Ectodermal cell (in vitro differentiated cells): ENCODE measurements around the gene NTM.

Experiments
- H3K27ac ChIP-seq: 2 replicates; pipeline ENCODE4 v1.7.0; 2013; ENCODE audit warnings: mild to moderate bottlenecking, low read depth, low read length; ENCODE audit not compliant: insufficient read depth, poor library complexity, severe bottlenecking
- H3K27me3 ChIP-seq: 2 replicates; pipeline ENCODE4 v1.7.0; 2013; ENCODE audit warnings: mild to moderate bottlenecking, low read length; ENCODE audit not compliant: insufficient read depth, control insufficient read depth, poor library complexity, severe bottlenecking
- H3K36me3 ChIP-seq: one replicate; pipeline ENCODE4 v1.7.0; 2013; ENCODE audit warnings: low read length; ENCODE audit not compliant: control insufficient read depth, insufficient read depth
- H3K4me1 ChIP-seq: one replicate; pipeline ENCODE4 v1.7.0; 2013; ENCODE audit warnings: low read length; ENCODE audit not compliant: control insufficient read depth, insufficient read depth
- H3K4me3 ChIP-seq: 2 replicates; pipeline ENCODE4 v1.7.0; 2013; ENCODE audit warnings: low read depth, low read length, control low read depth; ENCODE audit not compliant: insufficient read depth
- H3K9me3 ChIP-seq: 2 replicates; pipeline ENCODE4 v1.7.0; 2013; ENCODE audit warnings: mild to moderate bottlenecking, low read length, moderate library complexity; ENCODE audit not compliant: control insufficient read depth
- WGBS, 2 experiments: methylation state at CpG; one replicate each; pipeline ENCODE4 v1.1.7; 2013; ENCODE audit warnings: missing lambda C conversion rate in 2 of 2; 5-methylcytosine and 5-hydroxymethylcytosine counted together

Gene NTM

DNA sequence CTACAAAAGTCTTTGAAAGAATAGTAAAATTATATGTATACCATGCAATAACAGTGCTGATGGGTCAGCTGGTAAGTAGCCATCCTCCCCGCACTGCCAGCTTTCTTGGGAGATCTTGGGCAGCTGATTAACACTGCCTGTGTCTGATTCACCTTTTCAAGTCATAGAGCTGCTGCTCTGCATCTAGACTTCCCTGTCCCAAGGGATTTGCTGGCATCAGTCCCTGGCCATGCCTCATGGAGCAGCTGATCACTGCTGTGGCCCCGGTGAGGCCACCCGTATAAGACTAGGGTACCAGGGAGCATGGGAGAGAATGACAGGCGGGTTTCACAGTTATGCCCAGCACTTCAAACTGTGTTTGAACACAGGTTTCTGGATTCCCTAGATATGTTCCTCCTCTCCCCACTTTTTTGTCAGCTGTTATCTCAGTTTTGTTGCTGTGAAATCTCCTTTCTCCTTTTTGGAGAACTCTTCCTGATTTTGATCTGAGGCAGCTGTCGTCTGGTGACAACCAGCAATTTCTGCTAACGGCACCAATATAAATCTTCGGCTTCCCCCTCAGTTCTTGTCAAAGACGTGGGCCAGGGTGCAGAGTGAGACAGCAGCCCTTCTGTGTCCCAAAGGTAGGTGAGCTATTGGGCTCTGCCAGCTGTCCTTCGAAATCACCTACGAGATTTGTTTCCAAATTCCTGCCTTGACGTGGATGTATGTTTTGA is 438.9 kb downstream of the NTM start:
- H3K27me3 ChIP-seq, result no peaks in the 10 kb centered on the region
- WGBS, 2 experiments, result 88 to 92% methylated on average over 11 of the region's 11 CpGs

DNA sequence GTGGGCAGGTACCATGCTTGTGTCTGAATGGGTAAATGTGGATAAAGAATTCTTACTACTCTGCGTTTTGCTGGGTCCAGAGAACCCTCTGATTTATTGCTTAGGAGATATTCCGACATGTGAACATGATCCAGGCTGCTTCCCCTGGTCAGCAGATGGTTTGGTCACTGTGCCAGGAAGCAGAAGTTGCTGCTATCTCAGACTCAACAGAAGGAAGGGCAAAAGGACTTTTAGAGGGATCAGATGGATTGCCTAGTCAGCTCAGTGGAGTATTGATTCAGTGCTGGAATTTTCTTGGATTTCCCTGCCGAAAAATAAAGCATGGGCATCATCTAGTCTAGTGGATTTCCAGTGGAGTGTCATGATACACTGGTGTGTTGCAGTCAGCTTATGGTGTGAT is 440.1 kb downstream of the NTM start:
- H3K27ac ChIP-seq, result no peak overlapping the region
- H3K4me1 ChIP-seq, result no peaks in the 10 kb centered on the region
- no peaks in the 10 kb centered on the region for H3K27me3 ChIP-seq
- H3K9me3 ChIP-seq, result no peaks in the 10 kb centered on the region
- 94 to 95% methylated on average over 3 of the region's 3 CpGs for WGBS, 2 experiments
- no peak overlapping the region for H3K4me3 ChIP-seq
- no peaks in the 10 kb centered on the region for H3K36me3 ChIP-seq

More for the DNA sequence above, 438.9 kb downstream of the NTM start:
- Histone ChIP-seq H3K36me3 (no peaks in the 10 kb centered on the region), H3K4me1 (no peaks in the 10 kb centered on the region), H3K9me3 (no peaks in the 10 kb centered on the region), H3K27ac (no peak overlapping the region), H3K4me3 (no peak overlapping the region)

DNA sequence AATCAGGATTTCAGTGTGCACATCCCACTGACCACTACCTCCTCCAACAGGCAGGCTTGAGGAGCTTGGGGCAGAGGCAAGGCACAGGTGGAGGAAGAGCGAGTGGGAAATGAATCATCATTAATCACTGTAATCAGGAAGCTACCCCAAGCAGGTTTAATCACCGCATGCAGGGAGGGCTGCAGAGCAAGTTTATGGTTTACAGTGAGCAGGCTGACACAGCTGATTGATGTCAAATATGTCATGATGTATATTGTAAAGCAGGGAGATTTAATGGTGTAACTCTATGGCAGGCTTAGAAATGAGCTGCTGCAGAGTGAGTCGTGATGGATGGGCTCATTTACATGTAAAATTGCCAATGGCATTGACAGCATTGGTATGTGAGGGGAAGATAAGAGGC is 441.0 kb downstream of the NTM start:
- Histone ChIP-seq H3K36me3 (no peaks in the 10 kb centered on the region), H3K4me3 (no peak overlapping the region), H3K27ac (no peak overlapping the region), H3K27me3 (no peaks in the 10 kb centered on the region), H3K9me3 (no peaks in the 10 kb centered on the region), H3K4me1 (no peaks in the 10 kb centered on the region)
- 81 to 85% methylated on average over 3 of the region's 3 CpGs for WGBS, 2 experiments

DNA sequence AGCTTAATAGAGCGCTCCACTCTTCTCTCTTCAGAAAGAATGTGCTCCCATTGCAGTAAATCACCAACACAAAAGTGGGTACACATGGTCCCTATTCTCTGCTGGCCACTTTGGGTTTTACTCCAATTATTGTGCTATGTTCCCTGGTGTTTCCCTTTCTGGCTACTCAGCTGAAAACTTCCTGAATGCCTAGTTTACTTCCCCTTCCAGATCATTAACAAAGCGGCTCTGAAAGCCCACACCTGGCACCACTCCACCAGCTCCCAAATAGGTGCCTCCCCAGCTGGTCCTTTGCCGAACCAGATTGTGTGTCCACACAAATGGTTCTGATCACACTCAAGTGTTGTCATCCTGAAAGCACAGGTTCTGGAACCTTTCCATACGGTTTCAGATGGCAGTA is 443.7 kb downstream of the NTM start:
- Histone ChIP-seq H3K9me3 (no peaks in the 10 kb centered on the region), H3K36me3 (no peaks in the 10 kb centered on the region), H3K4me3 (no peak overlapping the region), H3K27me3 (no peaks in the 10 kb centered on the region), H3K4me1 (no peaks in the 10 kb centered on the region), H3K27ac (no peak overlapping the region)
- 89 to 91% methylated on average over 4 of the region's 4 CpGs for WGBS, 2 experiments

DNA sequence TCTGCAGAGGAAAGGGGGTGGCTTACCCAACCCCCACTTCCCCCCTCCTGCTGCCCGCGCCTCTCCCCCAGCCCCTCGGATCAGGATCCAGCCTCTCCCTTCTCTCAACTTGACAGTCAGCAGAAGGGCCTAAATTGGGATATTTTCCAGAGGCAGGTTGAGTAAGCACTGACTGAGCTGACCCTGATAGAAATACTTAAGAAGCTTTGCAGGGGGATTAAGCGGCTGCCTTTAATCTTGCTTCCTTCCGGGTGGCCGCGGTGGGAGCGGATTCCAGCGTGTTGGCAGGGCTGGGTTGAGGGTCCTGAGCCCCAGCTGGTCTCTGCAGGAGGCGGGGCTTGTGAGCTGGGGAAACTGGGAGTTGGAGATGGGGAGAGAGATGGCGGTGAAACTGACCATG is 445.2 kb downstream of the NTM start:
- 40 to 52% methylated on average over 8 to 11 of the region's 11 CpGs for WGBS, 2 experiments
- H3K4me1 ChIP-seq, result peaks cover 4% of the 10 kb centered on the region
- H3K27ac ChIP-seq, result no peak overlapping the region
- no peaks in the 10 kb centered on the region for H3K27me3 ChIP-seq
- no peak overlapping the region for H3K4me3 ChIP-seq
- no peaks in the 10 kb centered on the region for H3K36me3 ChIP-seq
- H3K9me3 ChIP-seq, result no peaks in the 10 kb centered on the region

DNA sequence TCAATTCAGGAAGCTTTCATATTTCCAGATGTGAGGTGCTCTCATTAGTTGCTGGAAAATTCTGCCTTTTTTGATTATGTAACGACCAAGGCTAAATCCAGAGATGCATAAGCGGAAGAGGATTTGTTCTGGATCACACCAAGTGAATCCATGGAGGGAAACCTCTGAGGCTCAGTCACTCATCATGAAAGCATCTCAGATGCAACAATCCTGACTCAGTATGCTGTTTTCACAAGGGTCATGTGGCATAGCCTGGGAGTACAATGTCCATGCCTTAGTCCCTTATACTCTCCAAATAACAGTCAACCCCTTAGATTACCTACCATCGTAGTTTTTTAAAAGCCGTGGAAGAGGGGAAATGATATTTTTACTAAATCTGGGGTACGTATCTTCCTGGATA is 445.6 kb downstream of the NTM start:
- no peaks in the 10 kb centered on the region for H3K9me3 ChIP-seq
- WGBS, 2 experiments, result 97 to 99% methylated on average over 4 to 5 of the region's 5 CpGs
- H3K4me3 ChIP-seq, result no peak overlapping the region
- no peaks in the 10 kb centered on the region for H3K27me3 ChIP-seq
- H3K36me3 ChIP-seq, result no peaks in the 10 kb centered on the region
- H3K4me1 ChIP-seq, result peaks cover 4% of the 10 kb centered on the region
- no peak overlapping the region for H3K27ac ChIP-seq

DNA sequence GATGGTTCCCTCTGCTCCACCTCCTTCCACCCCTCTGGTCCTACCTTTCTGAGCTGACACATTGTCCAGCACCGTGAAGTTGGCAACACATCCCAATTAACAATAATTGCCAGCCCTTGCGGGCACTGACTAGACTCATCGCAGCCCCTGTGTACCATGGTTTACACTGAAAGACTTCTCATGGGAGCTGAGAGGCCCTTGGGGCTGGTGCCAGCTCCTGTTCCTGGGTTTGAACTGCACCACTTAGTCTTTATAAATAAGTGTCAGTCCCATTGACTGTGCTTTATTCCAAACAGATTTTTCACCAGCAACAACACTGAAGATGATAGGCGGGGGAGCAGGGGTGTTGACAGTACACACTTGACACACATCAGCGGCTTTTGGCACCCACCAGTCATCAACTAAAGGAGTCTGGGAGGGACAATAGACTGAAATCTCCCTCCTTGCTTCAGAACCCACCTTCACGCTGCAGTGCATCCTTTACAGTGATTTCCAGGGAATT is 447.3 kb downstream of the NTM start:
- 93 to 96% methylated on average over 6 of the region's 6 CpGs for WGBS, 2 experiments
- H3K27me3 ChIP-seq, result no peaks in the 10 kb centered on the region
- no peak overlapping the region for H3K27ac ChIP-seq
- H3K9me3 ChIP-seq, result no peaks in the 10 kb centered on the region
- H3K4me1 ChIP-seq, result peaks cover 8% of the 10 kb centered on the region
- no peaks in the 10 kb centered on the region for H3K36me3 ChIP-seq
- no peak overlapping the region for H3K4me3 ChIP-seq

DNA sequence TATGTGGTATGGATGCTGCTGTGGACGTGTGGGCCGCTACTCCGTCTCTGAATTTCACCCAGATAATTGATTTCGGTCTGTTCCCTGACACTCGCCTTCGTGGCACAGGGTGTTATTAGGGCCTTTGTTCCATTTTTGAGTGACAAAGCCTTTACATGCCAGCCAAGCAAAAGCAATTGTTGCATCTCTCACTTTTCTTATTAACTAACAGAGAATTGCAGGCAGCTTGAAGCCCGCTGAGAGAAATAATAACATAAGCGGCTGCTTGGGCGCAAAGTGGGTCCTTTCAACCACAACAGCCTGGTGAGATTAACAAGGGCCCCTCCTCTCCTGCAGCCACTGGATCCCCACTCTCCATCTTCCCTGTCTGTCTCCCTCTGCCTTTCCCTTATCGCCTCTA is 449.4 kb downstream of the NTM start:
- H3K4me3 ChIP-seq, result no peak overlapping the region
- H3K27ac ChIP-seq, result no peak overlapping the region
- no peaks in the 10 kb centered on the region for H3K36me3 ChIP-seq
- WGBS, 2 experiments, result 88% methylated on average over 10 of the region's 10 CpGs
- H3K9me3 ChIP-seq, result no peaks in the 10 kb centered on the region
- no peaks in the 10 kb centered on the region for H3K27me3 ChIP-seq
- H3K4me1 ChIP-seq, result peaks cover 14% of the 10 kb centered on the region

DNA sequence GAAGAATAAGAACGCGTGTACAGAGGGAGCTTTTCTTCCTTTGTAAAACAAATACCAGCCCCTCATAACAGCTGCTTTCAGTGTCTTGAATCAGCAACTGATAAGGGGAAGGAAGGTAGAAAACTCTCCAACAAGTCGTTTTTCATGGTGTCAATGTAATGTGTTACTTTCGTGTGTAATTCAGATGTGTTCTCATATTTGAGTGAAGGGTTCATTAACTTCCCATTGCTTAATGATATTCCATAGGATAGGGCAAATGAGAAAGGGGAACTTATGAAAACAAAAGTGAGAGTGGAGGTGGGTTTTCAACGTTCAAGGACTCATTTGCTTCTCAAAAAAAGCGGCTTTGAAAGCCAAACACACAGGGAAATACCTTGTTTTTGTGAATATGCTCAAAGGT is 452.1 kb downstream of the NTM start:
- H3K9me3 ChIP-seq, result no peaks in the 10 kb centered on the region
- no peaks in the 10 kb centered on the region for H3K27me3 ChIP-seq
- no peaks in the 10 kb centered on the region for H3K36me3 ChIP-seq
- H3K27ac ChIP-seq, result no peak overlapping the region
- 70 to 82% methylated on average over 4 to 6 of the region's 6 CpGs for WGBS, 2 experiments
- peaks cover 14% of the 10 kb centered on the region for H3K4me1 ChIP-seq
- H3K4me3 ChIP-seq, result no peak overlapping the region

DNA sequence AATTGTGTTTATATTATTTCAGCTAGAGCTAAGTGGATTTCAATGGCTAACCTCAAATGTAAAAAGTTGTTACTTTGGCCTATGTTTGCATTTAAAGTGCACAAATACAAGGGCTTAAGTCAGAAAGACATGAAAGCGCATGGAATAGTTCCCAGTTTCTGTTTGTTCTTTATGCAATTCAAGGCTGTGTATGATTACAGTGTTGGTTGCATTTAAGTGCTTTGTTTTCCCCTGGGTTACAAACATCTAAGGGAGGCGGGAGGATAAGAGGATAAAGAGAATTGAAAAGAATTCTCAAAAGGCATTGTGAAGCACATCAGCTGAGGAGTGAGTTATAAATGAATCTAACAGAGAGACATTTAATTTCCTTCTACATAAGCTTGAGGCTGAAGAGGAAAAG is 453.4 kb downstream of the NTM start:
- Histone ChIP-seq H3K27me3 (no peaks in the 10 kb centered on the region), H3K4me3 (no peak overlapping the region), H3K9me3 (no peaks in the 10 kb centered on the region), H3K36me3 (no peaks in the 10 kb centered on the region), H3K4me1 (peaks cover 14% of the 10 kb centered on the region), H3K27ac (no peak overlapping the region)
- 71 to 75% methylated on average over 2 of the region's 2 CpGs for WGBS, 2 experiments
